GM20431 (cell line): ENCODE measurements around the gene SLC19A1.

ENCODE experiments used
- in situ Hi-C: fragments of 300-500 bp; cut with MseI, MboI; formaldehyde crosslinking; loops from one replicate; pipeline ENCODE4 v1.15.0; 2020; ENCODE audit warnings: low sequenced_read_pairs; ENCODE audit not compliant: unreplicated experiment

Gene SLC19A1

DNA sequence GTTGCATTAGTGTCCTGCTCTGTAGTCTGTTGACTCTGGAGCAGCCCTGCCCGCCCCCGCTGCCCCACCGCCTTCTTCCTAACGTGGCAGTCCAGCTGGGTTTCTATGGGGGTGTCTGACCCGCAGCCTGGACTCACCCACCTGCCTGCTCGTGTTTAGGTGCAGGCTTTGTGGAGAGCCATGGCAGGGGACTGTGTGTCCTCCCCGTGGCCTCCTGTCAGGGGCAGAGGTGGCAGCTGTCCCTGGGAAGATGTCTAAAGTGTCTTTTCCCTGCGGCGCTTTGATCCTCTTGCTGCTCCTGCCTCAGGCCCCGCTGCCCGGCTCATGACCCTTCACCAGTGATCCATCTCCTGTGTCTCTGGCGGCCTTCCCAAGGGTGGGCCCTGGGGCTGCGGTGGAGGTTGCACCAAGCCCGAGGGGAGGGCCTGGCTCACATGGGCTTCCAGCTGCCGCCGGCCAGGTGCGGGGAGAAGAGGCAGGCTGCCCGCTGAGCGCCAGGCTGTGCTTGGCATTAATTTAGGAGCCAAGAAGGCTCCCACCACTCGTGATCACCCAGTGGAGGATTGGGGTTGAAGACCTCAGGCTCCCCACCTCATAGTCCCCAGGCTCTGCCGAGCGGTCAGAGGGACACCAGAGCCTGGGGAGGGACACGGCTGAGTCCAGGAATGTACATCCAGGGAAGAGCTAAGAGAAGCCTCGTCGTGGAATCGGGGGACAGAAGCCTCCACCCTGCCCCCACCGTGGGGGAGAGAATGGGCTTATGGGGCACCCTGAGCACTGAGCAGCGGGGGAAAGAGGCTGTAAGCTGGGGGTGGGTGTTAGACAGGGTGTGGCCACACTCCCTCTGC is 93.2 kb downstream of the SLC19A1 start:
- in situ Hi-C loops = loop anchor here (10.0 kb wide), 1 partner anchor 304 kb away; no protein-coding TSS in a partner anchor

DNA sequence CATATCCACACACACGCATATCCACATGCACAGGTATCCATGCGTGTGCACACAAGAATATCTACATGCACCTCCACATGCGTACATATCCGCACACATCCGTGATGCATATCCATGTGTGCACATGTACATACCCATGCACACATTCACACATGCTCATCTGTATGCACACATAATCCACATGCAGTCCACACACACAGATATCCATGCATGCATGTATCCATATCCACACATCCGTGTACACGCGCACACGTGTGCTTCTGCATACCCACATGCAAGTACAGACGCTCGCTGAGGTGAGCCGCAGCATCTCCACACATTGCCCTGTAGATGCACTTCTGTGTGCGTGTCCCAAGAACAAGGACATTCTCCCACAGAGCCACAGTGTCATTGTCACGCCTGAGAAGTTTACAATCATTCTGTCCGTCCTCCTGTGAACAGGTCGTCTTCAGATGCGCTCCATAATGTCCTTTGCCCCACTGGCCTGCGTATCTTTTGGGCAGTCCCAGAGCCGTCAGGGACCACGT is 93.9 kb downstream of the SLC19A1 start:
- in situ Hi-C loops = loop anchor here (10.0 kb wide), 1 partner anchor 304 kb away; no protein-coding TSS in a partner anchor
